ENCODE measurements around the gene ELP2. TPM values are rescaled to one million over a fixed set of nuclear protein-coding genes. Genes with fewer than 3 reads are reported as not detected.

The ELP2 gene
- total RNA-seq, 1 experiment from 2014 or later: 96.5 TPM

DNA sequence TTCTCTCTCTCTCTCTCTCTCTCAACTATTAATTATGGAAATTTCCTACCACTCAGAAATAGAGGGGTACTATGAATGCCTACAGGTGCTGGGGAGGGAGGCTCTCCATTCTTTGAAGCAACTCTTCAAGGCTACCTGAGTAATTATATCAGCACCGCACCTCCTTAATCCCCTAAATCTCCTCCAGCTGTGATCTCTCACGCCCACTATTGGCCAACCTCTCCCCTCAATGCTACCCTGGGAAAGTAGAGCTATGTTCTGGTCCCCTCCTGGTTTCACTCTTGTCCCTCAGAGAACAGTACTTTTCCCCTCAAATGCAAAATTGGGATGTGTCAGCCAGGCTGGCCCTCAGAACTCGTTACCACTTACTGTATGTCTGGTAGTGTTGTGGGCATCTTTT, 59.2 kb downstream of the ELP2 start:
- H3K36me3 ChIP-seq (ENCODE audit: insufficient read depth, low read length, poor library complexity, severe bottlenecking): no peaks in the 10 kb centered on the region
- TF ChIP-seq, protein P1, sequence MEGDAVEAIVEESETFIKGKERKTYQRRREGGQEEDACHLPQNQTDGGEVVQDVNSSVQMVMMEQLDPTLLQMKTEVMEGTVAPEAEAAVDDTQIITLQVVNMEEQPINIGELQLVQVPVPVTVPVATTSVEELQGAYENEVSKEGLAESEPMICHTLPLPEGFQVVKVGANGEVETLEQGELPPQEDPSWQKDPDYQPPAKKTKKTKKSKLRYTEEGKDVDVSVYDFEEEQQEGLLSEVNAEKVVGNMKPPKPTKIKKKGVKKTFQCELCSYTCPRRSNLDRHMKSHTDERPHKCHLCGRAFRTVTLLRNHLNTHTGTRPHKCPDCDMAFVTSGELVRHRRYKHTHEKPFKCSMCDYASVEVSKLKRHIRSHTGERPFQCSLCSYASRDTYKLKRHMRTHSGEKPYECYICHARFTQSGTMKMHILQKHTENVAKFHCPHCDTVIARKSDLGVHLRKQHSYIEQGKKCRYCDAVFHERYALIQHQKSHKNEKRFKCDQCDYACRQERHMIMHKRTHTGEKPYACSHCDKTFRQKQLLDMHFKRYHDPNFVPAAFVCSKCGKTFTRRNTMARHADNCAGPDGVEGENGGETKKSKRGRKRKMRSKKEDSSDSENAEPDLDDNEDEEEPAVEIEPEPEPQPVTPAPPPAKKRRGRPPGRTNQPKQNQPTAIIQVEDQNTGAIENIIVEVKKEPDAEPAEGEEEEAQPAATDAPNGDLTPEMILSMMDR (conservative IDR thresholded peaks at IDR 0.05; ENCODE audit: low read depth, low read length): no peak
- no peak for TF ChIP-seq EZH2 (IDR thresholded peaks at IDR 0.05; ENCODE audit: borderline replicate concordance, low read depth, low read length, poor library complexity, severe bottlenecking)
- intact Hi-C loops (cut with micrococcal nuclease; ENCODE audit: unreplicated experiment): no loop called here
- no peak for DNase-seq (ENCODE audit: low spot score)
- ChIA-PET POLR2A (ENCODE audit: low non-redundant PET) (interaction anchor here (0.6 kb wide), 1 partner anchor 595 kb away, joined by 4 read pairs; no protein-coding TSS in a partner anchor), CTCF (no interaction called here)
- no peaks in the 10 kb centered on the region for H3K9me3 ChIP-seq (ENCODE audit: low read depth, low read length, poor library complexity, severe bottlenecking)
- H3K27ac ChIP-seq (ENCODE audit: low read depth, low read length, poor library complexity, severe bottlenecking): no peak overlapping the region
- no peak overlapping the region for H3K4me3 ChIP-seq (ENCODE audit: low read depth, low read length, poor library complexity, severe bottlenecking)
- peaks cover 5% of the 10 kb centered on the region for H3K4me1 ChIP-seq (ENCODE audit: insufficient read depth, low read length, poor library complexity, severe bottlenecking)
- peaks cover 22% of the 10 kb centered on the region for H3K27me3 ChIP-seq (replicated peaks; ENCODE audit: insufficient read depth, low read depth, low read length, poor library complexity)
- BruUV-seq (replicated peaks): no TSS peak

- H3K27me3 ChIP-seq (replicated peaks; ENCODE audit: insufficient read depth, low read depth, low read length, poor library complexity): peaks cover 22% of the 10 kb centered on the region
- H3K27ac ChIP-seq (ENCODE audit: low read depth, low read length, poor library complexity, severe bottlenecking): no peak overlapping the region
- intact Hi-C loops (cut with micrococcal nuclease; ENCODE audit: unreplicated experiment): no loop called here
- H3K4me3 ChIP-seq (ENCODE audit: low read depth, low read length, poor library complexity, severe bottlenecking): no peak overlapping the region
- ChIA-PET POLR2A (ENCODE audit: low non-redundant PET) (no interaction called here), CTCF (no interaction called here)
- TF ChIP-seq, protein P1 (conservative IDR thresholded peaks at IDR 0.05; ENCODE audit: low read depth, low read length): no peak
- TF ChIP-seq EZH2 (IDR thresholded peaks at IDR 0.05; ENCODE audit: borderline replicate concordance, low read depth, low read length, poor library complexity, severe bottlenecking): no peak
- BruUV-seq (replicated peaks): no TSS peak
- no peaks in the 10 kb centered on the region for H3K9me3 ChIP-seq (ENCODE audit: low read depth, low read length, poor library complexity, severe bottlenecking)
- H3K4me1 ChIP-seq (ENCODE audit: insufficient read depth, low read length, poor library complexity, severe bottlenecking): peaks cover 5% of the 10 kb centered on the region
- H3K36me3 ChIP-seq (ENCODE audit: insufficient read depth, low read length, poor library complexity, severe bottlenecking): no peaks in the 10 kb centered on the region
- no peak for DNase-seq (ENCODE audit: low spot score)
Measured at GRCh38 chr18:36189486-36189885, 59.8 kb downstream of the ELP2 start.

GRCh38 chr18:36191286-36191685, 61.6 kb downstream of the ELP2 start:
- TF ChIP-seq EZH2 (IDR thresholded peaks at IDR 0.05; ENCODE audit: borderline replicate concordance, low read depth, low read length, poor library complexity, severe bottlenecking): no peak
- TF ChIP-seq, protein P1 (conservative IDR thresholded peaks at IDR 0.05; ENCODE audit: low read depth, low read length): no peak
- Histone ChIP-seq H3K4me1 (ENCODE audit: insufficient read depth, low read length, poor library complexity, severe bottlenecking) (peaks cover 5% of the 10 kb centered on the region), H3K36me3 (ENCODE audit: insufficient read depth, low read length, poor library complexity, severe bottlenecking) (no peaks in the 10 kb centered on the region), H3K4me3 (ENCODE audit: low read depth, low read length, poor library complexity, severe bottlenecking) (no peak overlapping the region), H3K9me3 (ENCODE audit: low read depth, low read length, poor library complexity, severe bottlenecking) (no peaks in the 10 kb centered on the region), H3K27ac (ENCODE audit: low read depth, low read length, poor library complexity, severe bottlenecking) (no peak overlapping the region), H3K27me3 (replicated peaks; ENCODE audit: insufficient read depth, low read depth, low read length, poor library complexity) (peaks cover 22% of the 10 kb centered on the region)
- no peak for DNase-seq (ENCODE audit: low spot score)
- POLR2A ChIA-PET (ENCODE audit: low non-redundant PET): no interaction called here
- BruUV-seq (replicated peaks): no TSS peak
- CTCF ChIA-PET: no interaction called here
- intact Hi-C loops (cut with micrococcal nuclease; ENCODE audit: unreplicated experiment): no loop called here

All from A673 (cell line).